Lung (tissue), 12 donors: ENCODE measurements around the gene RNF214. TPM values are rescaled to one million over a fixed set of nuclear protein-coding genes. Genes with fewer than 3 reads are reported as not detected.

Experiments
- ATAC-seq: fragments of 200-7000 bp; cut with Tn5 transposase; one replicate; pipeline ENCODE4 v1.9.1; 2020; ENCODE audit warnings: moderate number of reproducible peaks; ENCODE audit not compliant: insufficient read depth, low FRiP score
- DNase-seq, 3 donors: peaks; one replicate each; pipeline ENCODE4 v3.0.0-alpha.2; 2013 to 2017
- H3K27ac ChIP-seq, 2 donors: one replicate each; pipeline ENCODE4 v1.5.1; 2013; ENCODE audit warnings: mild to moderate bottlenecking in 2 of 2, moderate library complexity in 2 of 2, control low read depth in 1 of 2, inconsistent platforms in 1 of 2, low read depth in 1 of 2, low read length in 1 of 2
- H3K27me3 ChIP-seq, 3 donors: one replicate each; pipeline ENCODE4 v1.5.1; 2013; ENCODE audit warnings: low read length in 2 of 3; ENCODE audit not compliant: control insufficient read depth in 3 of 3, insufficient read depth in 3 of 3
- H3K36me3 ChIP-seq, 4 donors: one replicate each; pipeline ENCODE4 v1.5.1; 2013; ENCODE audit warnings: low read length in 4 of 4, mild to moderate bottlenecking in 1 of 4, moderate library complexity in 1 of 4; ENCODE audit not compliant: control insufficient read depth in 4 of 4, insufficient read depth in 4 of 4
- H3K4me1 ChIP-seq, 5 donors: one replicate each; pipeline ENCODE4 v1.5.1; 2013; ENCODE audit warnings: low read length in 5 of 5, mild to moderate bottlenecking in 2 of 5, moderate library complexity in 1 of 5; ENCODE audit not compliant: control insufficient read depth in 5 of 5, insufficient read depth in 5 of 5
- H3K4me3 ChIP-seq: one replicate; pipeline ENCODE4 v1.5.1; 2013; ENCODE audit warnings: mild to moderate bottlenecking, control low read depth, moderate library complexity
- H3K9ac ChIP-seq, 2 donors: one replicate each; pipeline ENCODE4 v1.5.1; 2013; ENCODE audit warnings: low read length in 2 of 2, control low read depth in 1 of 2; ENCODE audit not compliant: insufficient read depth in 1 of 2
- H3K9me3 ChIP-seq, 4 donors: one replicate each; pipeline ENCODE4 v1.5.1; 2013; ENCODE audit warnings: low read length in 3 of 4, mild to moderate bottlenecking in 1 of 4, moderate library complexity in 1 of 4; ENCODE audit not compliant: control insufficient read depth in 4 of 4, insufficient read depth in 3 of 4
- CTCF ChIP-seq: IDR thresholded peaks from 2 replicates; pipeline ENCODE4 v1.5.1; 2012; ENCODE audit warnings: mild to moderate bottlenecking; ENCODE audit errors: control extremely low read depth, extremely low read depth
- WGBS, 2 donors: extraction: QIAGEN DNeasy Blood & Tissue Kit; methylation state at CpG; one replicate each; pipeline ENCODE4 v1.1.7; 2013; 5-methylcytosine and 5-hydroxymethylcytosine counted together
- polyA plus RNA-seq, 2 donors: library from polyadenylated mRNA; stranded (reverse); fragments of 200-250 nt; gene quantifications; one replicate each; pipeline ENCODE4 v1.2.1, GENCODE V29; 2013
- total RNA-seq, 2 donors: library from RNA; depleted of rRNA in 1 of 2; stranded (reverse); fragments of >200 nt in 1 of 2; gene quantifications; one replicate each; pipeline ENCODE4 v1.2.1, GENCODE V29; 2014 to 2021
- donor health status: control.
- donor health status: control.
- donor health status: Bipolar disorder and iron deficiency.
- donor health status: healthy.
- donor health status: DM: yes; HTN: yes; CAD: no.

The RNF214 gene
- total and polyA plus RNA-seq, 4 donors: 8.6 to 19.8 (median 14.6) TPM

DNA sequence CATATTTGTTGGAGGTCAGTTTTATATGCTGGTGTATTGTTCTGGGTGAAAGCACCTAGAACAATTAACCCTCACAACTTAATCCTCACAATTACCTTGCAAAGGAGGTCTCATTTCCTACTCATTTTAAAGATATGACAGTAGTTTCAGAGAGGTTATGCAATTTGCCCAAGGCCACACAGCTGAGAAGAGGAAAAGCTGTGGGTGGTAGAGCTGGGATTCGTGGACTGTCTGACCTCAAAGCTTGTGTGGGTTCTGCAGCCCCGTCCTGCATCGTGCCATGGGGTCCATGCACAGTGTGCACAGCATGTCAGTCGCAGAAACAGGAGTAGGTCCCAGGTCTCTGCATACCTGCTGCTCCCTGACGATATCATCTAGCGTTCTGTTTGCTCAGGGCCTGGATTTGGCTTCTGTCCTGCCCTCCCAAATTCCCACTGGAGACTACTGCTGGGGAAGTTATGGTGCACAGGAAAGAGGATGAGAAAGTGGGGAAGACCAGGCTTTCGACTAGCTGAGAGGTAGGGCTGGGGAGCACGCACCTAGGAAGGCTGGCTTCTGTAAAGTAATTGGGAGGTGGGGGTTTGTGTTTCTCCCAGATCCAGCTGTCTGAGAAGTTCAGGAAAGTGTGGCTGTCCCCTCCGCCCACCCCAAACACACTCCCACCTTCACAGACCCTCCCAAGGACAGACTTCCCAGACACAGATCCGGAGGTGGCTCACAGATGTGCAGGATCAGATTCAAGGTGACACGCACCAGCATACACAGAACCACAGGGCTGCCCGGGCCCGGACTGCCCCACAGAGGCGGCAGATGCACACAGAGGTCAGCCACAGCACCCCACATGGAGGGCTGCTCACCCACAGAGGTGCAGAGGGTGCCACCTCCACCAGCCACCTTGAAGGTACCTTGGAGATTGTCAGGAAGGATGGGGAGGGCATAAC lies 81.6 kb downstream of the RNF214 start:
- no peaks in the 10 kb centered on the region for H3K9me3 ChIP-seq
- peak overlapping the region in 1 of 2 donors; percentile 4 for H3K9ac ChIP-seq
- DNase-seq (no peak), ATAC-seq (no peak)
- no peak overlapping the region for H3K4me3 ChIP-seq
- H3K36me3 ChIP-seq: no peaks in the 10 kb centered on the region
- no peak for TF ChIP-seq CTCF
- no peaks in the 10 kb centered on the region for H3K27me3 ChIP-seq
- H3K4me1 ChIP-seq: peaks cover 0 to 18% (median 8%) of the 10 kb centered on the region in 5 donors
- 70 to 76% methylated on average over 14 of the region's 14 CpGs for WGBS, 2 donors
- H3K27ac ChIP-seq: no peak overlapping the region

GRCh38 chr11:117314840-117315239 lies 82.4 kb downstream of the RNF214 start:
- no peak for TF ChIP-seq CTCF
- peaks cover 0 to 18% (median 8%) of the 10 kb centered on the region in 5 donors for H3K4me1 ChIP-seq
- H3K27me3 ChIP-seq: no peaks in the 10 kb centered on the region
- H3K36me3 ChIP-seq: no peaks in the 10 kb centered on the region
- 14 to 23% methylated on average over 10 of the region's 10 CpGs for WGBS, 2 donors
- H3K9ac ChIP-seq: peak overlapping the region; percentile 4 to 58
- ATAC-seq: no peak
- no peak overlapping the region for H3K27ac ChIP-seq
- peak overlapping the region; percentile 87 for H3K4me3 ChIP-seq
- H3K9me3 ChIP-seq: no peaks in the 10 kb centered on the region
- peak in 2 of 3 donors; percentile 6 to 13 for DNase-seq

DNA sequence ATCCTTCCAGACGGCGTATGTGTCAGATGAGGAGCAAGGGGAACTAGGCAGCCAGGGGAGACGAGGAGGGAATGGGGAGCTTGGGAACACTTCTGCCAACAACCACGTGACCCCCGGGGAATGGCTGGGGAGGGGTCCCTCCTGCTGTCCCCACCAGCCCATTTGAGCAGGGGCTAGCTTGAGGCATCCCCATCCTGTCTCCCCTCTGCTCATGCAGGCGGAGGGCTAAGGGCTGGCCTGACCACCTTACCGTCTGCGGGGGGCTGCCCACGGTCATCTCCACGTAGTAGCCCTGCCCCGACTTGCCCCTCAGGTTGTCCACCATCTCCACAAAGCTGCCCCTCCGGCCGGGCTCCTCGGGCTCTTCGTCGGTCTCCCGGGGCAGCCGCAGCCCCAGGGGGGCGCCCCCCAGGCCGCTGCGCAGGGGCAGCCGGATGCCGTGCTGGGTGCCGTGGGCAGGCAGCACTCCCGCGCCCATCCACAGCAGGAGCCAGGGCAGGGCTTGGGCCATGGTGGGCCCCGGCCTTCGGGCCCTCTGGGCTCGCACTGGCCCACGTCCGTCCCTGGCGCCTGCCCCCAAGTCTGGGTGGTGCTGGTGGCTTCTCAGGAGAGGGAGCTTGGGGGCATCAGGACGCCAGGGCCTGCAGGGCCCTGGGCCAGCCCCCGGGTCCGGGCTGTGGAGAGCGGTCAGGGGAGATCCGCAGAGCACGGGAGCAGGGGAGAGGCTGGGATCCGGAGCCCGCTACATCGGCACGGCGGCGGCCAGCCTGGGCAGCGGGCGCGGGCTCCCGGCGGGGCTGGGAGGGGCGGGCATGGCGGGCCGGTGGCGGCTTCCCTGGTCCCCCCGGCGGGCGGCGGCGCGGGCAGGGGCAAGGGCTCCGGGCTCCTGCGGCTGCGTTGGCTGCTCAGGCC lies 83.1 kb downstream of the RNF214 start:
- peak overlapping the region; percentile 48 to 49 for H3K27ac ChIP-seq
- H3K4me3 ChIP-seq: peak overlapping the region; percentile 87
- no peaks in the 10 kb centered on the region for H3K9me3 ChIP-seq
- H3K36me3 ChIP-seq: no peaks in the 10 kb centered on the region
- H3K4me1 ChIP-seq: peaks cover 0 to 18% (median 8%) of the 10 kb centered on the region in 5 donors
- no peaks in the 10 kb centered on the region for H3K27me3 ChIP-seq
- TF ChIP-seq CTCF: no peak
- H3K9ac ChIP-seq: peak overlapping the region; percentile 58 to 63
- DNase-seq: peak in 1 of 3 donors; percentile 5
- ATAC-seq: peak; percentile 28
- 1 to 2% methylated on average over 46 to 62 of the region's 62 CpGs for WGBS, 2 donors
